Spleen (tissue), 7 donors: Measurements from ENCODE around the gene TEX22.

Experiments used
- POLR2AphosphoS5 ChIP-seq, 3 donors: sonication (generic); formaldehyde crosslinking; IDR thresholded peaks; one replicate each; pipeline ENCODE4 v1.5.1; 2017; ENCODE audit warnings: antibody characterized with exemption in 3 of 3
- TF ChIP-seq, protein P1 (sequence below), 11 experiments: fragments of 200-600 bp in 7 of 11; fragments of 450-650 bp in 4 of 11; sonication (generic) in 4 of 11; IDR thresholded peaks in 8 of 11; conservative IDR thresholded peaks in 3 of 11; 1 replicate in 7 of 11; 2 replicates in 4 of 11; pipeline versions ENCODE4 v1.4.0 to v1.8.0; 2016 to 2021; ENCODE audit warnings: antibody characterized with exemption in 11 of 11, inconsistent platforms in 4 of 11, mild to moderate bottlenecking in 1 of 11
- donor health status: DM: no; HTN: no; CAD: no; lungs with moderate emphysema.
- donor health status: DM: no; HTN: no; CAD: no.
- donor health status: DM: no; HTN: no; CAD: no.

DNA sequence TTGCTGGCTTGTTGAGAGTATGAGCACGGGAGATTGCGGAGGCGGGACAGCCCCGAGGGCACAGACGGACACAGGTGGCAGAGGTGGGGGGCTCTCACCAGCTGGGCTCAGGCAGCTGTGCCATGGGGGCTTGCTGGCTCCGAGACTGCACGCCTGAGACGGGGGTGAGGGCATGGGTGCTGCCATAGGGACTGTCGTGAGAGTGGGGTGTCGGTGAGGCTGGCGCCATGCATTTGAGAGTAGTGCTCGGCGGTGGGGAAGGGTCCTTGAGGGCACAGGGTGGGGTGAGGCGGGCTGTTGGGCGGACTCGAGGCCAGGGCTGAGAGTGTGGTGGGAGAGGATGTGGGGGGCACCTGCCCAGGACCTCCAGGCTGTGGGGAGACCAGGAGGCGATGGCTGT, 40.7 kb upstream of the TEX22 start:
- TF ChIP-seq, protein P1, sequence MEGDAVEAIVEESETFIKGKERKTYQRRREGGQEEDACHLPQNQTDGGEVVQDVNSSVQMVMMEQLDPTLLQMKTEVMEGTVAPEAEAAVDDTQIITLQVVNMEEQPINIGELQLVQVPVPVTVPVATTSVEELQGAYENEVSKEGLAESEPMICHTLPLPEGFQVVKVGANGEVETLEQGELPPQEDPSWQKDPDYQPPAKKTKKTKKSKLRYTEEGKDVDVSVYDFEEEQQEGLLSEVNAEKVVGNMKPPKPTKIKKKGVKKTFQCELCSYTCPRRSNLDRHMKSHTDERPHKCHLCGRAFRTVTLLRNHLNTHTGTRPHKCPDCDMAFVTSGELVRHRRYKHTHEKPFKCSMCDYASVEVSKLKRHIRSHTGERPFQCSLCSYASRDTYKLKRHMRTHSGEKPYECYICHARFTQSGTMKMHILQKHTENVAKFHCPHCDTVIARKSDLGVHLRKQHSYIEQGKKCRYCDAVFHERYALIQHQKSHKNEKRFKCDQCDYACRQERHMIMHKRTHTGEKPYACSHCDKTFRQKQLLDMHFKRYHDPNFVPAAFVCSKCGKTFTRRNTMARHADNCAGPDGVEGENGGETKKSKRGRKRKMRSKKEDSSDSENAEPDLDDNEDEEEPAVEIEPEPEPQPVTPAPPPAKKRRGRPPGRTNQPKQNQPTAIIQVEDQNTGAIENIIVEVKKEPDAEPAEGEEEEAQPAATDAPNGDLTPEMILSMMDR (IDR thresholded peaks at IDR 0.05 in 8 of 11, conservative IDR thresholded peaks at IDR 0.05 in 3 of 11): no peak
- no peak for TF ChIP-seq POLR2AphosphoS5 (IDR thresholded peaks at IDR 0.05)
